ENCODE measurements around the gene MEGF11. TPM values are rescaled to one million over a fixed set of nuclear protein-coding genes. Genes with fewer than 3 reads are reported as not detected.

The MEGF11 gene
- total RNA-seq, 4 donors from 2014 or later = not detected

DNA sequence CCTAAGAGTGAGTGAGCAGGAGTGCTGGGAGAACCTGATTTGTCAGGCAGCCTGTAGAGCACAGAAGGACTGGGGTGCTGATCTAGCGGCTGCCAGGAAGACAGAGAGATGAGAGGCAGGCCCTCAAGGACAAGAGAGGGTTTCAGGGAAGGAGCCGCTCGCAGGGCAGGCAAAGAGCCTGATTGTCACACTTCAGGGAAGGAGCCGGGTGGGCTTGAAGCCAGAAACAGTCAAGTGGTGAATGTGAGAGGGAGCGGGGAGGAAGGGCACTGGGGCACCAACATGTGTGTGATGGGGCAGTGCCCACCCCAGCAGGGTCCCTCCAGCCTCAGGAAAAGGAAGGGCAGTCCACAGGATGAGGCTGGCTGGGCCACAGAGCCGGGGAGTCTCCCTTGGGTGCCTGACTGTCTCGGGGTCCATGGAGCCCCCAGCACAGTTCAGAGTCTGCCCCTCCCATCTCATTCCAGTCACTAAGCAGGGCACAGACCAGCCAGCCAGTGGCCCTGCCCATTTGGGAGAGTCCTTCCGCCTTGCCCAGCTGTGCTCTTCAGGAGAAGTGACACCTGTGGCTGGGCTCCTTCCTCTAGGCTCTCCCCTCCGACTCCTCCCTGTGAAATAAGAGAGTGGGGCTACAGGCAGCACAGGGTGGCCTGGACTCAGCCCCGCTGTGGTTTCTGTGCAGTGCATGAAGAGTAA, 235.6 kb downstream of the MEGF11 start:
- Histone ChIP-seq H3K9me3 (no peaks in the 10 kb centered on the region), H3K4me3 (no peak overlapping the region), H3K27me3 (peaks cover 0 to 16% (median 0%) of the 10 kb centered on the region in 4 donors), H3K36me3 (no peaks in the 10 kb centered on the region), H3K4me1 (no peaks in the 10 kb centered on the region), H3K27ac (no peak overlapping the region)
- TF ChIP-seq POLR2A (IDR thresholded peaks at IDR 0.05) = no peak
- TF ChIP-seq, protein P1, sequence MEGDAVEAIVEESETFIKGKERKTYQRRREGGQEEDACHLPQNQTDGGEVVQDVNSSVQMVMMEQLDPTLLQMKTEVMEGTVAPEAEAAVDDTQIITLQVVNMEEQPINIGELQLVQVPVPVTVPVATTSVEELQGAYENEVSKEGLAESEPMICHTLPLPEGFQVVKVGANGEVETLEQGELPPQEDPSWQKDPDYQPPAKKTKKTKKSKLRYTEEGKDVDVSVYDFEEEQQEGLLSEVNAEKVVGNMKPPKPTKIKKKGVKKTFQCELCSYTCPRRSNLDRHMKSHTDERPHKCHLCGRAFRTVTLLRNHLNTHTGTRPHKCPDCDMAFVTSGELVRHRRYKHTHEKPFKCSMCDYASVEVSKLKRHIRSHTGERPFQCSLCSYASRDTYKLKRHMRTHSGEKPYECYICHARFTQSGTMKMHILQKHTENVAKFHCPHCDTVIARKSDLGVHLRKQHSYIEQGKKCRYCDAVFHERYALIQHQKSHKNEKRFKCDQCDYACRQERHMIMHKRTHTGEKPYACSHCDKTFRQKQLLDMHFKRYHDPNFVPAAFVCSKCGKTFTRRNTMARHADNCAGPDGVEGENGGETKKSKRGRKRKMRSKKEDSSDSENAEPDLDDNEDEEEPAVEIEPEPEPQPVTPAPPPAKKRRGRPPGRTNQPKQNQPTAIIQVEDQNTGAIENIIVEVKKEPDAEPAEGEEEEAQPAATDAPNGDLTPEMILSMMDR (IDR thresholded peaks at IDR 0.05) = no peak
- no peak for DNase-seq
- intact Hi-C loops (cut with DNase I) = no loop called here
- 75 to 83% methylated on average over 5 to 7 of the region's 10 CpGs for WGBS, 2 donors

- Histone ChIP-seq H3K4me3 (no peak overlapping the region), H3K36me3 (no peaks in the 10 kb centered on the region), H3K27ac (no peak overlapping the region), H3K4me1 (no peaks in the 10 kb centered on the region), H3K9me3 (no peaks in the 10 kb centered on the region), H3K27me3 (peaks cover 0 to 16% (median 0%) of the 10 kb centered on the region in 4 donors)
- TF ChIP-seq, protein P1 (IDR thresholded peaks at IDR 0.05) = no peak
- TF ChIP-seq POLR2A (IDR thresholded peaks at IDR 0.05) = no peak
- intact Hi-C loops (cut with DNase I) = no loop called here
- DNase-seq = no peak
- 67 to 74% methylated on average over 6 of the region's 7 CpGs for WGBS, 2 donors
Measured at GRCh38 chr15:66017000-66017399, 236.6 kb downstream of the MEGF11 start.

DNA sequence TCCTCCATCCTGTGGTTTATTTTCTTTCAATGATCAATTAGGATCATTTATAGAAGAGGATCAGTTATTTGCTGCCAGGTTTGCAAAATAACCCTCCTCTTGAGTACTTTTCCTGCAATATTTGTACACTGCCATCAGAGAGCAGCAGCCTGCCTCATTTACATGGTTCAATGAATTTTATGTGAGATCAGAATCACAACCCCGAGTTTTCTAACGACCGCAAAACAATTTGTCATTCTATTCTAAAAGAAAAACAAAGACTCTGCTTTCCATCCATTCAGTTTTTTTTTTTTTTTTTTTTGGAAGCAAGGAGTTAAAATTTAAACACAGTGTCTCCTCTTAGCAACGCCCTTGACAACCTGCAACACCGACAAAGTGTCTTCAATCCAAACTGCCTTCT, 237.4 kb downstream of the MEGF11 start:
- WGBS, 2 donors = 51 to 53% methylated on average over 5 of the region's 5 CpGs
- Histone ChIP-seq H3K9me3 (no peaks in the 10 kb centered on the region), H3K4me3 (no peak overlapping the region), H3K27me3 (peaks cover 0 to 12% (median 0%) of the 10 kb centered on the region in 4 donors), H3K4me1 (no peaks in the 10 kb centered on the region), H3K27ac (no peak overlapping the region), H3K36me3 (no peaks in the 10 kb centered on the region)
- intact Hi-C loops (cut with DNase I) = no loop called here
- DNase-seq = no peak
- no peak for TF ChIP-seq POLR2A (IDR thresholded peaks at IDR 0.05)
- TF ChIP-seq, protein P1 (IDR thresholded peaks at IDR 0.05) = no peak

- Histone ChIP-seq H3K27me3 (peaks cover 0 to 12% (median 0%) of the 10 kb centered on the region in 4 donors), H3K4me3 (no peak overlapping the region), H3K9me3 (no peaks in the 10 kb centered on the region), H3K4me1 (no peaks in the 10 kb centered on the region), H3K27ac (no peak overlapping the region), H3K36me3 (no peaks in the 10 kb centered on the region)
- TF ChIP-seq POLR2A (IDR thresholded peaks at IDR 0.05) = no peak
- TF ChIP-seq, protein P1 (IDR thresholded peaks at IDR 0.05) = no peak
- no peak for DNase-seq
- WGBS, 2 donors = 61 to 64% methylated on average over 8 of the region's 8 CpGs
- intact Hi-C loops (cut with DNase I) = no loop called here
Measured at GRCh38 chr15:66014635-66015182, 238.8 kb downstream of the MEGF11 start.

DNA sequence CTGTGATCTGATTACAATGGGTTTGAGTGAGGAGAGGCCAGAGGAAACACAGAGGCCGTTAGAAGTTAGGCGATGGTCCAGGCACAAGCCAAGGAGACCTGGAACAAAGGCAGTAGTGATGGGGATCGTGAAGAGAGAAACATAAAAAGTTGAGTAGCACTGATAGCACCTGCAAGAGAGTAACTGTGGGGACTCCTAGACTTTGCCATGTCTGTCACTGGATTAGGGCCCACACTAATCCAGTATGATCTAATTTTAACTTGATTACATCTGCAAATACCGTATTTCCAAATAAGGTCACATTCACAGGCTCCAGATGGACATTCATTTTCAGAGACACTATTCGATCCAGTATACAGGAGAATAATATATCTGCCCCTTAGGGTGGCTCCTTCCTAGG, 239.5 kb downstream of the MEGF11 start:
- WGBS, 2 donors = 46 to 52% methylated on average over 5 of the region's 5 CpGs
- TF ChIP-seq, protein P1 (IDR thresholded peaks at IDR 0.05) = no peak
- TF ChIP-seq POLR2A (IDR thresholded peaks at IDR 0.05) = no peak

More for the DNA sequence above, 239.5 kb downstream of the MEGF11 start:
- H3K27ac ChIP-seq = no peak overlapping the region
- peaks cover 0 to 6% (median 0%) of the 10 kb centered on the region in 4 donors for H3K27me3 ChIP-seq
- H3K4me3 ChIP-seq = no peak overlapping the region
- no peak for DNase-seq
- H3K9me3 ChIP-seq = no peaks in the 10 kb centered on the region
- H3K4me1 ChIP-seq = no peaks in the 10 kb centered on the region
- intact Hi-C loops (cut with DNase I) = no loop called here
- H3K36me3 ChIP-seq = no peaks in the 10 kb centered on the region
